SH-SY5Y (cell line): ENCODE data around the gene SPINK14.

Source experiments
- GATA2 ChIP-seq: IDR thresholded peaks from 2 replicates; pipeline ENCODE4 v1.6.1; 2011; ENCODE audit warnings: mild to moderate bottlenecking, low read depth, low read length
- GATA3 ChIP-seq: IDR thresholded peaks from 2 replicates; pipeline ENCODE4 v1.6.1; 2011; ENCODE audit warnings: low read depth, mild to moderate bottlenecking, low read length, moderate library complexity

- TF ChIP-seq GATA2 = no peak
- no peak for TF ChIP-seq GATA3
Measured at GRCh38 chr5:148140846-148141245, 27.5 kb upstream of the SPINK14 start.
